IPS-18c (cell line): Measurements from ENCODE around the gene DSCAML1.
"Not testable (repeated sequence)": the region's sequence is repeated elsewhere in the genome, so short reads cannot be mapped to it uniquely, and the experiment has no call there.

Source experiments
- H3K4me3 ChIP-seq: 2 replicates; pipeline ENCODE4 v1.7.0; 2013; ENCODE audit warnings: low read depth, mild to moderate bottlenecking, low read length, moderate library complexity; ENCODE audit not compliant: insufficient read depth
- H3K9me3 ChIP-seq: one replicate; pipeline ENCODE4 v1.6.1; 2013; ENCODE audit warnings: mild to moderate bottlenecking, low read length, moderate library complexity; ENCODE audit not compliant: control insufficient read depth, insufficient read depth

DSCAML1 gene

DNA sequence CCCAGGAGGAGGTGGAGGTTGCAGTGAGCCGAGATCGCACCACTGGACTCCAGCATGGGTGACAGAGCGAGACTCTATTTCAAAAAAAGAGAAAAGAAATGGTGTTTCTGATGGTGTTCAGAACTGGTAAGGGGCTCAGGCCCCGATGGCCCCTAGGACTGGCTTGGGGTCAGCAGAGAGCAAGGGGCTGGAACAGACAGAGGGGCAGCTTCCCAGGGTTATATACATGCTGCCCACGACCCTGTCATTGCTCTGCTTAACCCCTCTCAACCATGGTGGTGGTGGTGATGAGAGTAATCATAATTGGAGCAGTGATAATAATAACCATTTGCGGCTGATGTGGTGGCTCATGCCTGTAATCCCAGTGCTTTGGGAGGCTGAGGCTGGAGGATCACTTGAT, 390.0 kb downstream of the DSCAML1 start:
- Histone ChIP-seq H3K9me3 (no peaks in the 10 kb centered on the region), H3K4me3 (no peak overlapping the region)

DNA sequence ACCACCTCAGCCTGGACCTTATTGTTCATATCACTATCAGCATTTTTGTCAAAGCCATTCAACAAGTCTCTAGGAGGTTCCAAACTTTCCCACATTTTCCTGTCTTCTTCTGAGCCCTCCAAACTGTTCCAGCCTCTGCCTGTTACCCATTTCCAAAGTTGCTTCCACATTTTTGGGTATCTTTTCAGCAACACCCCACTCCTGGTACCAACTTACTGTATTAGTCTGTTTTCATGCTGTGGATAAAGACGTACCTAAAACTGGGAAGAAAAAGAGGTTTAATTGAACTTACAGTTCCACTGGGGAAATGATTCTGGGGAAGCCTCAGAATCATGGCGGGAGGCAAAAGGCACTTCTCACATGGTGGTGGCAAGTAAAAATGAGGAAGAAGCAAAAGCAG, 391.1 kb downstream of the DSCAML1 start:
- H3K9me3 ChIP-seq, H3K4me3 ChIP-seq: not testable (repeated sequence)

DNA sequence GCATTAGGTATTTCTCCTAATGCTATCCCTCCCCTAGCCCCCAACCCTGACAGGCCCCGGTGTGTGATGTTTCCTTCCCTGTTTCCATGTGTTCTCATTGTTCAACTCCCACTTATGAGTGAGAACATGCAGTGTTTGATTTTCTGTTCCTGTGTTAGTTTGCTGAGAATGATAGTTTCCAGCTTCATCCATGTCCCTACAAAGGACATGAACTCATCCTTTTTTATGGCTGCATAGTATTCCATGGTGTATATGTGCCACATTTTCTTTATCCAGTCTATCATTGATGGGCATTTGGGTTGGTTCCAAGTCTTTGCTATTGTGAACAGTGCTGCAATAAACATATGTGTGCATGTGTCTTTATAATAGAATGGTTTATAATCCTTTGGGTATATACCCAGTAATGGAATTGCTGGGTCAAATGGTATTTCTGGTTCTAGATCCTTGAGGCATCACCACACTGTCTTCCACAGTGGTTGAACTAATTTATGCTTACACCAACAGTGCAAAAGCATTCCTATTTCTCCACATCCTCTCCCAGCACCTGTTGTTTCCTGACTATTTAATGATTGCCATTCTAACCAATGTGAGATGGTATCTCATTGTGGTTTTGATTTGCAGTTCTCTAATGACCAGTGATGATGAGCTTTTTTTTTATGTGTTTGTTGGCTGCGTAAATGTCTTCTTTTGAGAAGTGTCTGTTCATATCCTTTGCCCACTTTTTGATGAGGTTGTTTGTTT, 397.7 kb downstream of the DSCAML1 start:
- H3K9me3 ChIP-seq, H3K4me3 ChIP-seq: not testable (repeated sequence)

DNA sequence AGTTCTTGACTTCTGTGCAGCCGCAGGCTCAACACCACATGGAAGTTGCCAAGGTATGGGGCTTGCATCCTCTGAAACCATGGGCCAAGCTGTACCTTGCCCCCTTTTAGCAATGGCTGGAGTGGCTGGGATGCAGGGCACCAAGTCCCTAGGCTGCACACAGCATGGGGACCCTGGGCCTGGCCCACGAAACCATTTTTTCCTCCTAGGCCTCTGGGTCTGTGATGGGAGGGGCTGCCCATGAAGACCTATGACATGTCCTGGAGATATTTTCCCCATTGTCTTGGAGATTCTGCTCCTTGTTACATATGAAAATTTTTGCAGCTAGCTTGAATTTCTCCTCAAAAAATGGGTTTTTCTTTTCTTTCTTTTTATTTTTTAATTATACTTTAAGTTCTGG, 398.4 kb downstream of the DSCAML1 start:
- not testable (repeated sequence) for H3K4me3 ChIP-seq, H3K9me3 ChIP-seq

DNA sequence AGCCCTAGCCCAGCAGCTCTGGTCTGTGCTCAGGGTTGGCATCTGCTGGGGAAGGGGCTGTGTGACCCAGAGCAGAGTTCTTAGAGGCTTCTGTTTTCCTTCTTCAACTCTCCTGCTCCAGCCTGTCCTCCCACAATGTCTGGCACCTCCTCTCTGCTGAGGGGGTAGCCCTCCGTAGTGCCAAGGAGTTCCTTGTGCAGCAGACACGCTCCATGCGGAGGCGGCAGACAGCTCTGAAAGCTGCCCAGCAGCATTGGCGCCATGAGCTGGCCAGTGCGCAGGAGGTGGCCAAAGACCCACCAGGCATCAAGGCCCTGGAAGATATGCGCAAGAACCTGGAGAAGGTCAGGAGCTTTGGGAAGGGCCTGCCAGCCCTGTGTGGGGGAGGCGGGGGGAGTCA, 400.0 kb downstream of the DSCAML1 start:
- no peak overlapping the region for H3K4me3 ChIP-seq
- H3K9me3 ChIP-seq: peaks cover 7% of the 10 kb centered on the region

DNA sequence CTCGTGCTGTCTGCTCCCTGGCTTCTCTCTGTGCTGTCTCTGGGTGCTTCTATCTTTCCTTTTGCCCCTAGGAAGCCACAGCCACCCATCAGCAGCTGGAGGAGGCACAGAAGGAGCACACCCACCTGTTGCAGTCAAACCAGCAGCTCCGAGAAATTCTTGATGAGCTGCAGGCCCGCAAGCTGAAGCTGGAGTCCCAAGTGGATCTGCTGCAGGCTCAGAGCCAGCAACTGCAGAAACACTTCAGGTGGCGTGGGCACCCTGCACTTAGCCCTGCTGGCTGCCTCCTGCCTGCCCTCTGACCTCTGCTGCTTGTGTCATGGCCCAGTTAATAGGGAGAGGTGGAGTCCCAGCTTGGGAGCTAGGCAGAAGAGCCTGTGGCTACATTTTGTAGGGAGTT, 401.5 kb downstream of the DSCAML1 start:
- H3K9me3 ChIP-seq: peaks cover 7% of the 10 kb centered on the region
- no peak overlapping the region for H3K4me3 ChIP-seq

DNA sequence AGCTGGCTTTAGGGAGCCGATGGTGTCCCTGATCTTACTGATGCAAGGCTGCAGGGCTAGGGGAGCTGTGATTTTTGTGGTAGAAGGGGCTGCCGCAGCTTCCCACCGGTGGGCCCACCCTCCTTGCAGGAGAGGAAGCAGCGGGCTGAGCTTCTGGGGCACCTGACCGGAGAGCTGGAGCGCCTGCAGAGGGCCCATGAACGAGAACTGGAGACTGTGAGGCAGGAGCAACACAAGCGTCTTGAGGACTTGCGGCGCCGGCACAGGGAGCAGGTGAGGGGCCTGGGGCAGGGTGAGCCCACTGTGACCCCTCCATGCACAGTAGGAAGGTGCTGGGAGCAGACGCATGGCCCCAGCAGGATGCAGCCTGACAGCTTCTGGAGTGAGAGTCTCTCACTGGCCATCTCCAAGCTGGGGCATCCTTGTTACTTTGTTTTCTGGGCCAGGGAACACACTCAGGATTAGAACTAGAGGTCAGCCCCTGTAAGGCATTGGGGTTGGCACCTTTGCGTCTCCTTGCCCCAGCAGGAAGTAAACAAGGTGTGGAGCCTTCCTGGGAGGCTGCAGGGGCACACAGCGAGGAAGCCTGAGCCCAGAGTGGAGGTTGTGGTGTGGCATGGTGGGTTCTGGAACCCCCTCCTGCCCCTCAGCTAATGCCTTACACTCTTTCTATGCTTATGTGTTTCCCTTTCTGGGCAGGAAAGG, 402.6 kb downstream of the DSCAML1 start:
- H3K4me3 ChIP-seq: no peak overlapping the region
- peaks cover 7% of the 10 kb centered on the region for H3K9me3 ChIP-seq

DNA sequence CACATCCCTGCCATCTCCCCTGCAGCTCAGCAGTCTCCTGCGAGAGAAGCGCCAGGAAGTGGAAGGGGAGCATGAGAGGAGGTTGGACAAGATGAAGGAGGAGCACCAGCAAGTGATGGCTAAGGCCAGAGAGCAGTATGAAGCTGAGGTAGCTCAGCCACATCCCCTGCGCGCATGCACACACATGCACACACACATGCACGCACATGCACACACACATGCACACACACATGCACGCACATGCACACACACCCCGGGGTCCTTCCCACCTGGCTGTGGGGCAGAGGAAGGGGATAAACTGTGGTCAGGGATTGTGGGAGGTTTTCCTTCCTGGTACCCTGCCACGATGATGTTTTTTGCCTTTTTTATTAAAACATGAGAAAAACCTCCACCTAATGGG, 404.0 kb downstream of the DSCAML1 start:
- no peaks in the 10 kb centered on the region for H3K9me3 ChIP-seq
- H3K4me3 ChIP-seq: no peak overlapping the region

DNA sequence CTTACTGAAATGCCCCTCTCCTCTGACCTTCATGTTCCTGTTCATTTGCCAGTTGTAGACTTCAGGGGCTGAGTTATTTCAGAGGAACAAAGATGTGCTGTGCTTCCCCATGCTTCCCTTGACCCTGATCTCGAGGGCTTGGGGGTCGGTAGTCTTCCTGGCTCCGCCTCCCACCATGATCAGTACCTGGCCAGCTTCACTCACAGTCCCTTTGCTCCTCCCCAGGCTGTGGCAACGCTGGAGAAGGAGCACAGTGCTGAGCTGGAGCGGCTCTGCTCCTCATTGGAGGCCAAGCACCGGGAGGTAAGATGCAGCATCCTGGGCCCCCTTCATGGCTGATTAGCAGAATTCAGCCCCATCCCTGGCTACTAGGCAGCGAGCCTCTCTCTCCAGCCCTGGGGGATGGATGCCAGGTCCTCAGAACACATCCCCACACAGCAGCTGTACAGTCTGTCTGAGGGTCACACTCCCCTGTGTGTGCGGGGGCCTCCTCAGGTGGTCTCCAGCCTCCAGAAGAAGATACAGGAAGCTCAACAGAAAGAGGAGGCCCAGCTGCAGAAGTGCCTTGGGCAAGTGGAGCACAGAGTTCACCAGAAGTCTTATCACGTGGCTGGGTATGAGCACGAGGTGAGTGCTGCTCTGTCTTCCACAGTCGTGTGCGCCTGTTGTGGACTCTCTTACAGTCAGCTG, 404.9 kb downstream of the DSCAML1 start:
- H3K9me3 ChIP-seq: no peaks in the 10 kb centered on the region

DNA sequence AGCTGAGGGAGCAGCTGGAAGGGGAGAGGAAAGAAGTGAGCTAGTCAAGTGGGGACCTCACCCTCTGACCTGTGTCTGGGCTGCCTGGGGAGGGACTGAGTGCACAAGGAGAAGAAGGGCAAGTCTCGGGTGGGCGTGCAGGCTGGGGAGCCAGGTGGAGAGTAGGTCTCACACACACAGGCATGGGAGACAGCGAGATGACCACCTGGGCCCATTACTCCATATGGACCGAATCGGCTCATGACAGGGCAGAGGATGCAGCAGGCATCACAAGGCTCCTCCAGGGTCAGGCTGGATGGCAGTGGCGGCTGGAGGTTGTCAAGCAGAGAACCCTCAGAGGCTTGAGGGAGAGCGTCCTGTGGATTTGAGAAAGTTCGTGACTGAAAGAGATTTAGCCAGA, 405.8 kb downstream of the DSCAML1 start:
- no peak overlapping the region for H3K4me3 ChIP-seq

More for the DNA sequence above, 404.9 kb downstream of the DSCAML1 start:
- H3K4me3 ChIP-seq: no peak overlapping the region

DNA sequence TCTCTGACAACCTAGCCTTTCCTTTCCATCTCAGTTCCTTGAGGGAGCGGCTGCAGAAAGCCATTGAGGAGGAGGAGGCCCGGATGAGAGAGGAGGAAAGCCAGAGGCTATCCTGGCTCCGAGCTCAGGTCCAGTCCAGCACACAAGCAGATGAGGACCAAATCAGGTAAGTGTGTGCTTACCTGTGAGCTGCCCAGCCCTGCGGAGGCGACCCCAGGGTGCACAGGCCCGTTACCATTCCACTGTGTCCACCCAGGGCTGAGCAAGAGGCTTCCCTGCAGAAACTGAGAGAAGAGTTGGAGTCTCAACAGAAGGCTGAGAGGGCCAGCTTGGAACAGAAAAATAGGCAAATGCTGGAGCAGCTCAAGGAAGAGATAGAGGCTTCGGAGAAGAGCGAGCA, 406.3 kb downstream of the DSCAML1 start:
- no peaks in the 10 kb centered on the region for H3K9me3 ChIP-seq

More for the DNA sequence above, 405.8 kb downstream of the DSCAML1 start:
- H3K9me3 ChIP-seq: no peaks in the 10 kb centered on the region

DNA sequence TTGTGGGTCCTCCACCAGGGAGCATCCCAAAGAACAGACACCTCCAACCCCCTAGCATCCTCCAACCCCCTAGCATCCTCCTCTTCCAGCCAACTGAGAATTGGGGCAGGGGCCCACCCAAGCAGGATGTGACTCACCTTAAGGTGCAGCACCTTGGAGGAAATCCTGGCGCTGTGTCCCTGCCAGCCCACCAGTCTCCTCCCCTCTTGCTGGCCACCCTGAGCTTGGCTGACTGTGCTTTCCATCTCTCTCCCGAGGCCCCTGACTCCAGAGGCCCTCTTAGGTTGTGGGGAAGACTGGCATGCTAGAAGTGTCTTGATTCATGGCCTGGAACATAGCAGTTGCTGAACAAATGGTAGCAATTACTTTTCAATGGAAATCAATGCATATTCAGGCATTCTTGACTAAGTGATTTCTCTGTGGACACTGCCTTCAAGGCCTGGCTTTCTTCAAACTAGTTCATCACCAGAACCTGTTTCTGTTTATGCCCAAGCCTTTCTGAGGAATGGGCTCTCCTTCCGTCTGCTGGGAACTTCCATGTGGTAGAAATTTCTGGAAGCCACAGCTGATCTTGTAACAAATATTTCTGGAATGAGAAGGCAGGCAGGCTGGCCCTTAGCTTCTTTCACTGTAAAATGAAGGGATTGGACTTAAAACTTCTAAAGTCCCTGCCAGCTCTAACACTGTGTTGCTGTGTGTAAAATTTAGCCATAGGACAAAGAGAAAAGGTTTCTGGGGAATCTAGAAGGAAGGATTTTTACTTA, 408.8 kb downstream of the DSCAML1 start:
- H3K4me3 ChIP-seq: no peak overlapping the region
- H3K9me3 ChIP-seq: no peaks in the 10 kb centered on the region

More for the DNA sequence above, 406.3 kb downstream of the DSCAML1 start:
- H3K4me3 ChIP-seq: no peak overlapping the region

DNA sequence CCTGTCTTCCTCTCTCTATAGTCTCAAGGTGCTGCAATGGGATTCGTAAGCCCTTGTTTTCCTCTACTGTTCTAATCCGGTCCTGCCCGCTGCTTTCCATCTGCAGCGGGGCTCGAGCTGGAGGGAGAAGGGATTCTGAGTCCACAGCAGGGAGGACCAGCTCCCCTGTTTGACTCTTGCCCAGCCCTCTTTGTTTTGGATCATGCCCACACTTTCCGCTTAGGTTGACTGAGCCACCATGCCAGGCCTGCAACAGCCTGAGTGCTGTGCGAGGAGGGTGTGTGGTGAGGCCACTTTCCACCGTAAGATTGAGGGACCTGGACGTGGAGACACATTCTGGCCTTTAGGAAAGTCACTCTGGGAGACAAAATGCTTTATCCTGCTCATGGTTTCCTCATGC, 411.1 kb downstream of the DSCAML1 start:
- H3K4me3 ChIP-seq: no peak overlapping the region
- no peaks in the 10 kb centered on the region for H3K9me3 ChIP-seq

DNA sequence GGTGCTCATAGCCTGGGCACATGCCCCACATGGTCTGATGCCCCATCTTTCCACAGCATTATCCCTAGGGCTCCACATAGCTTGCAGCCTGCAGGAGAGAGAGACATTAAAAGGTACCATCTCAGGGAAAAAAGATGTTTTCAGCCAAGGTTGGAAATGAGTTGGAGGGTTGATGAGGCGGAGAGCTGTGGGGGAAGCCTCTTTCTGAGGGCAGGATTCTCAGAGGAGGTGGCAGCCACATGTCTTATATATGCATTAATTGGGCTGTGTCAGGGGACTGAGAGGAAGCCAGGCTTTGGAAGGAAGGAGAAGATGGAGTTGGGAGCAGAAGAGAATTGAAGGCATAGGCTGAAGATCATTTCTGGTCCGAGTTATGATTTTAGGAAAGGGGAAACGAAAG, 411.5 kb downstream of the DSCAML1 start:
- no peak overlapping the region for H3K4me3 ChIP-seq
- no peaks in the 10 kb centered on the region for H3K9me3 ChIP-seq

DNA sequence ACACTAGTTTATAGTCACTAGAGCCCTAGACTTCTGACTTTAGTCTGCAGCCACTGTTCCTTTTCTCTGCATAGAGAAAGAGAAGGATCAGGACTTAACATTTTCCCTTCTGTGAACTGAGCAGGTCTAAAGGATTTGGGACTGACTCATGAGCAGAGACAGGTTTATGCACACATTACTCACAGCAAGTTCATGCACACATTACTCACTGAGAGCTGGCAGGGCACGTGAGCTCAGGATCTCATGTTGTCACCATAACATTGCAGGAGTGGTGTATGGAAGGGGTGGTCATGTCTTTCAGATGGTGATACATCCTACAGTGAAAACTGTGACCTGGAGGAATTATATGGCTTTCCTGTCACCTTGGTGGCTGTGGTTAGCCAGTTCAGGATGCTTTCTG, 413.0 kb downstream of the DSCAML1 start:
- no peak overlapping the region for H3K4me3 ChIP-seq

DNA sequence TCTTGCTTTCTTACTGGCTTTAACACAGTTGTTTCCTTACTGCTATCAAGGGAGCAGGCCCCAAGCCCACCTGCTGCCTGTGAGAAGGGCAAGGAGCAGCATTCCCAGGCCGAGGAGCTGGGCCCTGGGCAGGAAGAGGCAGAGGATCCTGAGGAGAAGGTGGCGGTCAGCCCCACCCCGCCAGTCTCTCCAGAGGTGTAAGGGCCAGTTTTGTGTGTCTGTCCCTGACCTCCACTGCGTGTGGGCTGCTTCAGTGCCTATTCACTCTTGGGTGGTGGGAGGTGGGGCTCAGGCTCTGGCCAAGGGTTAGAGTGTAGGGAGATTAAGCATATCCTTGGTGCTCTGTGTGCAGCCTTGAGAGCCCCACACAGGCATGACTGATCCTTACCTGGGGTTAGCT, 414.3 kb downstream of the DSCAML1 start:
- H3K4me3 ChIP-seq: no peak overlapping the region
- H3K9me3 ChIP-seq: no peaks in the 10 kb centered on the region

More for the DNA sequence above, 413.0 kb downstream of the DSCAML1 start:
- no peaks in the 10 kb centered on the region for H3K9me3 ChIP-seq
